Body of pancreas (tissue), 4 donors: ENCODE data around the gene TEX13B. TPM values are rescaled to one million over a fixed set of nuclear protein-coding genes. Genes with fewer than 3 reads are reported as not detected.

Experiments used
- ATAC-seq: fragments of 150-250 bp; one replicate; pipeline ENCODE4 v1.9.1; 2016
- DNase-seq, 4 donors: peaks; one replicate each; pipeline ENCODE4 v3.0.0-alpha.2; 2019
- H3K27ac ChIP-seq, 4 donors: fragments of 200-600 bp; sonication (generic); 1 replicate in 3 of 4; 2 replicates in 1 of 4; pipeline versions ENCODE4 v1.5.1 to v1.6.1; 2016 to 2019; ENCODE audit warnings: mild to moderate bottlenecking in 1 of 4, mixed read lengths in 1 of 4, moderate library complexity in 1 of 4
- H3K27me3 ChIP-seq, 2 donors: fragments of 200-600 bp; sonication (generic); one replicate each; pipeline ENCODE4 v1.6.0; 2016; ENCODE audit warnings: mild to moderate bottlenecking in 1 of 2
- H3K36me3 ChIP-seq, 2 donors: fragments of 200-600 bp; sonication (generic); replicated peaks in 1 of 2; 2 replicates each; pipeline ENCODE4 v1.5.1; 2016; ENCODE audit warnings: low read depth in 2 of 2; ENCODE audit not compliant: insufficient read depth in 1 of 2
- H3K4me1 ChIP-seq: fragments of 200-600 bp; sonication (generic); one replicate; pipeline ENCODE4 v1.6.0; 2016
- H3K4me3 ChIP-seq, 2 donors: fragments of 200-600 bp; sonication (generic); 1 replicate in 1 of 2; 2 replicates in 1 of 2; pipeline ENCODE4 v1.5.1; 2016 to 2019
- H3K9me3 ChIP-seq, 3 donors: fragments of 200-600 bp; sonication (generic); 1 replicate in 2 of 3; 2 replicates in 1 of 3; pipeline ENCODE4 v1.5.1; 2016
- POLR2A ChIP-seq, 3 donors: fragments of 450-650 bp; IDR thresholded peaks; one replicate each; pipeline ENCODE4 v1.6.1; 2016; ENCODE audit warnings: antibody characterized with exemption in 3 of 3, mild to moderate bottlenecking in 2 of 3
- WGBS, 2 donors: methylation state at CpG; one replicate each; pipeline ENCODE4 v1.1.5; 2017; 5-methylcytosine and 5-hydroxymethylcytosine counted together
- intact Hi-C: fragments of 100-400 bp; cut with DNase I; formaldehyde crosslinking; loops from one replicate; pipeline ENCODE4 v1.15.1; 2023
- total RNA-seq, 2 donors: library from RNA; depleted of rRNA; stranded (reverse); fragments of >200 nt; gene quantifications; one replicate each; pipeline ENCODE4 v1.1.0, GENCODE V29; 2016
- TF ChIP-seq, protein P1 (sequence below), 7 experiments: fragments of 450-650 bp in 4 of 7; fragments of 200-600 bp in 3 of 7; sonication (generic) in 3 of 7; IDR thresholded peaks; one replicate each; pipeline ENCODE4 v1.5.1; 2016 to 2019; ENCODE audit warnings: antibody characterized with exemption in 7 of 7

TEX13B gene
- total RNA-seq, 2 donors from 2014 or later = not detected

DNA sequence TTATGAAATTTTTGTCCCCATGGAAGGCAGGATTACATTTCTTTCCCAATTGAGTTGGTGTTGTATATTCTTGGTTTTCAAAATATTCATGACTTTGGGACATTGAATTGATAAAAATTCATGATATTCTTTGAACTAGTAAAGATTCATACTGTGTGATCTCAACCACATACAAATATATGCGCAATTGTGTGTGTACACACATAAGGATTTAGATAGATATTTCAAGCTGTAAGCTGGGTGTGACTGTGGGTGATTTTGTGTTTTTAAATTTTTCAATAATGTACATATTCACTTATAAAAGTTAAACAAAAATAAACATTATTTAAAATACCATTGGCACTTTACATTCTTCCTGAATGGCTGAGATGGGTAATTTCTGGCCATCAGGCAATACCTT lies 43.2 kb upstream of the TEX13B start:
- TF ChIP-seq POLR2A (IDR thresholded peaks at IDR 0.05) = no peak
- TF ChIP-seq, protein P1, sequence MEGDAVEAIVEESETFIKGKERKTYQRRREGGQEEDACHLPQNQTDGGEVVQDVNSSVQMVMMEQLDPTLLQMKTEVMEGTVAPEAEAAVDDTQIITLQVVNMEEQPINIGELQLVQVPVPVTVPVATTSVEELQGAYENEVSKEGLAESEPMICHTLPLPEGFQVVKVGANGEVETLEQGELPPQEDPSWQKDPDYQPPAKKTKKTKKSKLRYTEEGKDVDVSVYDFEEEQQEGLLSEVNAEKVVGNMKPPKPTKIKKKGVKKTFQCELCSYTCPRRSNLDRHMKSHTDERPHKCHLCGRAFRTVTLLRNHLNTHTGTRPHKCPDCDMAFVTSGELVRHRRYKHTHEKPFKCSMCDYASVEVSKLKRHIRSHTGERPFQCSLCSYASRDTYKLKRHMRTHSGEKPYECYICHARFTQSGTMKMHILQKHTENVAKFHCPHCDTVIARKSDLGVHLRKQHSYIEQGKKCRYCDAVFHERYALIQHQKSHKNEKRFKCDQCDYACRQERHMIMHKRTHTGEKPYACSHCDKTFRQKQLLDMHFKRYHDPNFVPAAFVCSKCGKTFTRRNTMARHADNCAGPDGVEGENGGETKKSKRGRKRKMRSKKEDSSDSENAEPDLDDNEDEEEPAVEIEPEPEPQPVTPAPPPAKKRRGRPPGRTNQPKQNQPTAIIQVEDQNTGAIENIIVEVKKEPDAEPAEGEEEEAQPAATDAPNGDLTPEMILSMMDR (IDR thresholded peaks at IDR 0.05) = no peak
- H3K36me3 ChIP-seq = no peaks in the 10 kb centered on the region

DNA sequence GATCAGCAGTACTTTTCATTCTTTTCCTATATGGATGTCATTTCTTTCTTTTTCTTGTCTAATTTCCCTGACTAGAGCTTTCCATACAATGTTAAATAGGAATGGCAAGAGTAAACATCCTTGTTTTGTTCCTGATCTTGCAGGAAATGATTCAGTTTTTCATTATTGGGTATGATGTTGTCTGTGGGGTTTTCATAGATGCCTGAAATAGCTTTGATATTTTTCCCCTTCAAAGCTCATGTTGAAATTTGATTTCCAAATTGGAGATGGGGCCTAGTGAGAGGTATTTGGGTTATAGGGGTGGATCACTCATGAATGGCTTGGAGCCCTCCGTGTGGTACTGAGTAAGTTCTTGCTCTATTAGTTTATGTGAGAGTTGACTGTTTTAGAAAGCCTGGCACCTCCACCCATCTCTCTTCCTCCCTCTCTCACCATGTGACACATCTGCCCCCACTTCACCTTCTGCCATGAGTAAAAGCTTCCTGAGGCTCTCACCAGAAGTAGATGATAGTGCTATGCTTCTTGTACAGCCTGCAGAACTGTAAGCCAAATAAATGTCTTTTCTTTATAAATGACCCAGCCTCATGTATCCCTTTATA lies 40.4 kb upstream of the TEX13B start:
- 36 to 90% methylated on average over 1 of the region's 1 CpG for WGBS, 2 donors
- H3K27ac ChIP-seq = no peak overlapping the region
- no peak overlapping the region for H3K4me3 ChIP-seq
- H3K4me1 ChIP-seq = no peaks in the 10 kb centered on the region
- no peak for ATAC-seq
- intact Hi-C loops = no loop called here
- H3K36me3 ChIP-seq = no peaks in the 10 kb centered on the region
- H3K9me3 ChIP-seq = no peaks in the 10 kb centered on the region
- H3K27me3 ChIP-seq = no peaks in the 10 kb centered on the region
- no peak for DNase-seq
- no peak for TF ChIP-seq POLR2A (IDR thresholded peaks at IDR 0.05)
- TF ChIP-seq, protein P1 (IDR thresholded peaks at IDR 0.05) = no peak

More for the DNA sequence above, 43.2 kb upstream of the TEX13B start:
- no peaks in the 10 kb centered on the region for H3K9me3 ChIP-seq
- 95 to 100% methylated on average over 1 of the region's 1 CpG for WGBS, 2 donors
- intact Hi-C loops = no loop called here
- H3K4me3 ChIP-seq = no peak overlapping the region
- no peaks in the 10 kb centered on the region for H3K27me3 ChIP-seq
- ATAC-seq (no peak), DNase-seq (no peak)
- no peak overlapping the region for H3K27ac ChIP-seq
- H3K4me1 ChIP-seq = no peaks in the 10 kb centered on the region

DNA sequence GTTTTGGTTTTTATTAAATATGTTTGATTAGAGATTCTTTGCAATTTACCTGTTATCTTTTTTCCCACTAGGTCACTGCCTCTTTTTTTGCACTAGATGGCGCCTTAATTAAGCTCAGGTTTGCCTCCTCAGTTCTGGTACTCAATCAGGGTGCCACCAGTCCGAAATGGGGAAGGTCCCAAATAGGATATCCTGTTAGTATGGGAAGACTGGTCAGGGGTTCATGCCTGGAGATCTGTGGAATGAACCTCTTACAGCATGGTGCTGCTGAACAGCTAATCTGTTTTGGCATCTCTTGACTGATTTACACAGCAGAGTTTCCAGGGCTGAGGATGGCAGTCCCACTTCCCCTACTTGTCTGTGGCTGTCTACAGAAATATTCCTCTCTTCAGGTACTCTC lies 38.5 kb upstream of the TEX13B start:
- H3K27me3 ChIP-seq = no peaks in the 10 kb centered on the region

DNA sequence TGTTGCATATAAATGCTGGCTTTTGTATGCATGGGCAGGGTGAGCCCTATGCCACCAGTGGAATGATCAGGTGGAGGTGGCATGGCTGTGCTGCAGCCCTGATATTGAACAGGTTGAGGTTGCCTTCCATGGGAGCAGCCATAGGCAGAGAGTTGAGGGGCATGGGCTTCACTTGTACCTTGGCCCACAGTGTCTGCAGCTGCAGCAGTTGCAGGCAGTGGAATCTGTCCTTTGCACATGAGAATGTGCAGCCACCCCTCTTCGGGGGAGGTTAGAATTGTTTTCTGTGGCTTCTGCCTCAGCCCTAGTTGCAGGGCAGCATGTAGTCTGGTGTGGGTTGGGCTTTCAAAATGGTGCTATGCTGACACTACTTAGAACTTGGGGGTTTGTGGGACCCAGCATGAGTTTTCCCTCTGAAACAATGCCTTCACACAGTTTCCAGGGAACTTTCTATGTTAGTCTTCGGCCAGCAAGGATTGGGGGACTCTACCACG lies 37.3 kb upstream of the TEX13B start:
- H3K27me3 ChIP-seq = no peaks in the 10 kb centered on the region
- H3K9me3 ChIP-seq = no peaks in the 10 kb centered on the region
- DNase-seq = no peak
- ATAC-seq = no peak
- H3K4me3 ChIP-seq = no peak overlapping the region
- no peaks in the 10 kb centered on the region for H3K4me1 ChIP-seq
- intact Hi-C loops = loop anchor here (5.0 kb wide), 1 partner anchor 53 kb away; no protein-coding TSS in a partner anchor
- H3K36me3 ChIP-seq = no peaks in the 10 kb centered on the region
- TF ChIP-seq POLR2A (IDR thresholded peaks at IDR 0.05) = no peak
- TF ChIP-seq, protein P1 (IDR thresholded peaks at IDR 0.05) = no peak
- WGBS, 2 donors = 28% methylated on average over 3 of the region's 3 CpGs; no CpG with 5 or more reads in 1 of the 2 donors
- H3K27ac ChIP-seq = no peak overlapping the region

More for the DNA sequence above, 38.5 kb upstream of the TEX13B start:
- TF ChIP-seq, protein P1 (IDR thresholded peaks at IDR 0.05) = peak; percentile 7 to 68 (median 53)
- no peak for TF ChIP-seq POLR2A (IDR thresholded peaks at IDR 0.05)
- no peak for ATAC-seq
- DNase-seq = no peak
- 0 to 11% methylated on average over 1 to 2 of the region's 2 CpGs for WGBS, 2 donors
- H3K27ac ChIP-seq = no peak overlapping the region
- intact Hi-C loops = no loop called here
- no peaks in the 10 kb centered on the region for H3K9me3 ChIP-seq
- no peaks in the 10 kb centered on the region for H3K36me3 ChIP-seq
- H3K4me1 ChIP-seq = no peaks in the 10 kb centered on the region
- no peak overlapping the region for H3K4me3 ChIP-seq
